ELF-1 (cell line): ENCODE results near the gene INSL3.
"Not testable (repeated sequence)": the region's sequence is repeated elsewhere in the genome, so short reads cannot be mapped to it uniquely, and the experiment has no call there.

Experiments used
- DNase-seq: peaks from one replicate; pipeline ENCODE4 v3.0.0-alpha.2; 2016; ENCODE audit warnings: low read depth, low spot score

The INSL3 gene

DNA sequence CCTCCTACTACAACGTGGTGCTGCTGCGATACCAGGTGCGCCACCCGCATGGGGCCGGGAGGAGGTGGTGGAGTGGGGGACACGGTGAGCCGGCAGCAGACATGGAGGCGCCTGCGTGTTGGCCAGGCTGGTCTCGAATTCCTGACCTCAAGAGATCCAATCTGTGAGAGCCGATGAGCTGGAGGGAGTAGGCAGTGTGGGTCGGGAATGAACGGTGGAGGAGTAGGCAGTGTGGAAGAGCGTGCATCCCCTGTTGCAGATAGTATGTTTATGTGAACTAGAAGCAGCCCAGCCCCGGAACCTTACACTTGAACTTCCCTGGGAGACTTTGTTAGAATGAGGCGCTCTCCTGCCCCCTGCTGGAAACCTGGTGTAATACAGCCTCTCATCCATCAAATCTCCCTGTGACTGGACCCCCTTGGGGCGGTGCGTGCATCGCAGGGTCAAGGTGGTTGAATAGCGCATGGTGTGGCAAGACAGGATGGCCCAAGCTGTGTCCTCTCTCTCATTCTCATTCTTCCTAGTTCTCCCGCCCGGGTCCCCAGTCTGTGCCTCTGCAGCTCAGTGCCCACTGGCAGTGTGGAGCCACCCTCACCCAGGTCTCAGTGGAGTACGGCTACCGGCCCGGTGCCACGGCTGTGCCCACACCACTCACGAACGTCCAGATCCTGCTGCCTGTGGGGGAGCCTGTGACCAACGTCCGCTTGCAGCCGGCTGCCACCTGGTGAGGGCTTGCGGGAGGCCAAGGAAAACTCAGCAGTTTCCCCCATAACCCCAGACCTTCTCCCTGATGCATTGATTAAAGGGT is 36.9 kb downstream of the INSL3 start:
- DNase-seq = peak; percentile 82

DNA sequence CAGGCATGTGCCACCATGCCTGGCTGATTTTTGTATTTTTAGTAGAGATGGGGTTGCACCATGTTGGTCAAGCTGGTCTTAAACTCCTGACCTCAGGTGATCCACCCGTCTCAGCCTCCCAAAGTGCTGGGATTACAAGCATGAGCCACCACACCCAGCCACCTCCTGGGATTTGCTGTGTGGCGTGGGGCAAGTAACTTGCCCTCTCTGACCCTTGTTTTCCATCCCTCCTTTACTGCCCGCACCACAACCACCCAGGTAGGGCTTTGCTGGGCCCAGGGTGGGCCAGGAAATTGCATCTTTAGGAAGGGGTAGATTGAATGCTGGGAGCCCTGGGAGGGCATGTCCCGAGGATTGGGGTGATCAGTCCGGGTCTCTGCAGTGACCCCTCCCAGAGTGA is 37.6 kb downstream of the INSL3 start:
- DNase-seq = not testable (repeated sequence)

DNA sequence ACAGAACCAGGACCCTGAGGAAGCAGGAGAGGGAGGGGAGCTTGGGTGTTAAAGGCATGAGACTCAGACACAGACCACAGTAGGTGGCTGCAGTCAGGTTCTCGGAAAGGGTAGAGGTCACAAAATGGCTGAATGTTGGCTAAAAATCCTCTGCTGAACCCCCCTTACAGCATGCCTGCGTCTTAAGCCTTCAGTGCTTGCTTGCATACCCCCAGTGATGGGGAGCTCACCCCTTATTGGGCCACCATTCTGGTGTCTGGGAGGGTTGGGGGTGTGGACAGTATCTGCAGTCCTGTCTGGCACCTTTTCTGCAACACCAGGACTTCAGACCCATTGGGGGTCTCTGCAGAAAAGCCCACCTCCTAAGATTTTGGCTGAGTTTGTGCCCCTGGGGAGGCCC is 40.5 kb downstream of the INSL3 start:
- DNase-seq = no peak

DNA sequence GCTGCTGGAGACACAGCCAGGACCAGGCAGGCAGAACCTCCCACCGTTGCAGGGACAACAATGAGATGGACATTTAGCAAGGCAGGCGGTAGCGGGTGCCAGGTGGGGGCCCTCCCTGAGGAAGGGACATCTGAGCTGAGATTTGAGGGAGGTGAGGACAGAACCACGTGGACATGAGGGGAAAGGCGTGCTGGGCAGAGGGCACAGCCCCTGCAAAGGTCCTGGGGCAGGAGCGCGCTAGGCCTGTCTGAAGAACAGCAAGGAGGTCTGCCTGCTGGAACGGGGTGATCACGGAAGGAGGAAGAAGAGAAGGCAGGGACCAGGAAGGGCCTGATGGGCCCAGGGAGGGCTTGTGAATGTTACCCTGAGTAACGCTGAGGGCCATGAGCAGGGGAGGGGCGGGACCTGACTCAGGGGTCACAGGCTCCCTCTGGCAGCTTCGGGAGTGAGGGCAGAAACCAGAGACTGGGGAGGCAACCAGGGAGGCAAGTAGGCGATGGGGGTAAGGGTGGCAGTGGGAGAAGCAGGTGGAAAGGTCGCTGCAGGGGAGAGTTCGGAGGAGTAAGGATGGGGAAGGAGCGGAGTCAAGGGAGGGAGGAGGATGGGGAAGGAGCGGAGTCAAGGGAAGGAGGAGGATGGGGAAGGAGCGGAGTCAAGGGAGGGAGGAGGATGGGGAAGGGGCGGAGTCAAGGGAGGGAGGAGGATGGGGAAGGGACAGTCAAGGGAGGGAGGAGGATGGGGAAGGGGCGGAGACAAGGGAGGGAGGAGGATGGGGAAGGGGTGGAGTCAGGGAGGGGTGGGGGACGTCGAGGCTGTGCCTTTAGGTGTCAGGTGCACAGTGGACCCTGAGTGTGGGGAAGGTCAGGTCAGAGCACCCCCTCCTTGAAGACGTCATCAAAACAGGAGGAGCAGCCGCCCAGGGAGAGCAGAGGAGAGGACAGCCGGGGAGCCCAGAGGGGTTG is 42.1 kb downstream of the INSL3 start:
- peak; percentile 69 for DNase-seq

DNA sequence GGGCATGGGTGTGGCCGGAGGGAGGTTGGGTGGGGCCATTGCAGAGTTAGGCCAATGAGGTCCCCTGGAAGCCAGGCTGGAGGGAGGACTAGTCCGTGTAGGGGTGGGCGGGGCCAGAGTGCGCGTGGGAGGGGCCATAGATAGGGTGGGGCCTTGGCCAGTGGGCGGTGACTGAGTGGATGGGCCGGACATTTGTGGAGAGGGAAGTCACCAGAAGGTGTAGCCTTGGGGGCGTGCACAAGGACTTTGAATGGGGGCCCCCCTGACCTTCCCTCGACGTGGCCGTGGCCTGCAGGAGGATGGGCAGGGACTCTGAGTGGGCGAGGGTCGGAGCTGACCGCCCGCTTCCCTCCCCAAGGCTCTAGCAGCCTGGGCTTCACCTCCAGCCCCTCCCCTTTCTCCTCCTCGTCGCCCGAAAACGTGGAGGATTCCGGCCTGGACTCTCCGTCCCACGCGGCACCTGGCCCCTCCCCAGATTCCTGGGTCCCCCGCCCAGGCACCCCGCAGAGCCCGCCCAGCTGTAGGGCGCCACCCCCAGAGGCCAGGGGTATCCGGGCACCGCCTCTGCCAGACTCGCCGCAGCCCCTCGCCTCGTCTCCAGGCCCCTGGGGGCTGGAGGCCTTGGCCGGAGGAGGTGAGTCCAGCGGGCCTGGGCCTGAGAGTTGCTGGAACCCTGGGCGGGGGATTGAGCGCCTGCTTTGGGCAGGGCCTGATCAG is 42.9 kb downstream of the INSL3 start:
- DNase-seq = peak; percentile 82

DNA sequence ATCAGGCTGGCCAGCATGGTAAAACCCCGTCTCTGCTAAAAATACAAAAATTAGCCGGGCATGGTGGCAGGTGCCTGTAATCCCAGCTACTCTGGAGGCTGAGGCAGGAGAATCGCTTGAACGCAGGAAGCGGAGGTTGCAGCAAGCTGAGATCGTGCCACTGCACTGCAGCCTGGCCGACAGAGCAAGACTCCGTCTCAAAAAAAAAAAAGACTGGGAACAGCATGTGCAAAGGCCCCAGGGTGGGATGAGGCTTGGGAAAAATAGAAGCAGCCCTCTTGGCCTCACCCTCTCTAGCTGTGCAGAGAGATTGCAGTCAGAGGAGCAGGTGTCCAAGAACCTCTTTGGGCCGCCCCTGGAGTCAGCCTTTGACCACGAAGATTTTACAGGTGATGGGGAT is 43.5 kb downstream of the INSL3 start:
- not testable (repeated sequence) for DNase-seq

DNA sequence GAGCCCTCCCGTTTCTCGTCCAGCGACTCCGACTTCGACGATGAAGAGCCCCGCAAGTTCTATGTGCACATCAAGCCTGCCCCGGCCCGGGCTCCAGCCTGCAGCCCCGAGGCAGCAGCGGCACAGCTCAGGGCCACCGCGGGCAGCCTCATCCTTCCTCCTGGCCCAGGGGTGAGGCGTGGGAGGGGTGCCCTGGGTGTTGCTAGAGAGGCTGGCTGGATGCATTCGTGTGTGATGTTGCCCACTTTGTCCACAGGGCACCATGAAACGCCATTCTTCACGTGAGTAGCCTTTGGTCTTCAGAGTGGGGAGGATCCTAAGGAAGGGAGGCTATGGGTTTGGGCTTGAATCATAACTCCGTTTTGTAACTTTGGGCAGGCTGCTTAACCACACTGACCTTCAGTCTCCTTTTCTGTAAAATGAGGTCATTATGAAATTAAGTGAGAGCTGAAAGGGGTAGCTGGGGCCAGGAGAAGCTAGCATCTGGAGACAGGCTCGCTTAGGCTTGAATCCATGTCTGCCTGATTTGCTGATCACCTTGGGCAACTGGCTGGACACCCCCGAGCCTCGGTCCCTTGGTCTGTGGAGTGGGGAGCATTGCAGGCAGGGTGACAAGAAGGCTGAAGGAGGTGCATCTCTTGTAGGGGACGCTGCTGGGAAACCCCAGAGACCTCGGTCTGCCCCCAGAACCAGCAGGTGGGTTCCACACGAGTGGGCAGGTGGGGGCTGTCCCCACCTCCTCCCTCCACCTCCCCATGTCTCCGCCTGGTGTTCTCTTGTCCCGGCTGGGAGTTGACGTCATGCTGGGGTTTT is 45.1 kb downstream of the INSL3 start:
- no peak for DNase-seq

DNA sequence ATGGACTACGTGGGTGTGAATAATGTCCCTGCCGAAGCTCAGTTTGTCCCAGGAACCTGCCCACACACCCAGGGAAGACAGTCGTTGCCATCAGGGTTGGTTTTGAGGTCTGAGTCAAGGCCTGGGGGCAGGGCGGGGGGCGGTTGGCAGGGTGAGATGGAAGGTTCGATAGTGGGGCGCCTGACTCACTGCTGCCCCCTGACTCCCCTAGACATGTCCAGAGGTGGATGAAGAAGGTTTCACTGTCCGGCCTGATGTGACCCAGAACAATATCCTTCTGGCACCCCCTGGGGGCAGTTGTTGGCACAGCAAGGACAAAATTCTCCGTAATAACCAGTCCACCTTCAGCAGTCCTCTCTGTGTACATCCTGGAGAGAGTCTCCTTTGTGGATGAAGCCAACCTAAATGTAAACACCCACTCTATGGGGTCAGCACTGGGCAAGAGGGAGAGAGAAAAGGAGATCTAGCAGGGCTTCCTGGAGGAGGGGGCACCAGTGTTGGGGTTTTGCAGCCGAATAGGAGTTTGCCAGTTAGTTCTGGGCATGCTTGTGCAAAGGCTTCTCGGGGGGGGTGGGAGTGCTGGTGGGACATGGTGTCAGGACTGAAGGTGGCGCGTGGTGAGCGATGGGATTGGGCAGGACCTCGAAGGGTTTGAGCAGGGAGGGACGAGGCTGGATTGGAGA is 45.9 kb downstream of the INSL3 start:
- peak; percentile 83 for DNase-seq

DNA sequence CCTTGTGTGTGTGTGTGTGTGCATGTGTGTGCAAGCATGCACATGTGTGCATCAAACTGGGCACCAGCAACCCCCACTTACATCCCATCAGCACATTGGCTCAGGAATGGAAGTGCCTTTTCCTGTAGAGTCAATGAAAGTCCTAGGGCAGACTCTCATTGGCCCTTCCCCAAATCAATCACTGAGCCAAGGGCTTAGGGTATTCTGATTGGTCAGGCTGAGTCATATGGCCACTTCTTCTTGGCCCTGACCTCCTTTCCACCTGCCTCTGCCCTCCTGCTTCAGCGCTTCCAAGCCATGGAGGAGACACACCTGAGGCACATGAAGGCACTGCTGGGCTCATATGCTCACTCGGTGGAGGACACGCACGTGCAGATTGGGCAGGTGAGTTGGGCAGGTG is 49.1 kb downstream of the INSL3 start:
- peak; percentile 34 for DNase-seq

DNA sequence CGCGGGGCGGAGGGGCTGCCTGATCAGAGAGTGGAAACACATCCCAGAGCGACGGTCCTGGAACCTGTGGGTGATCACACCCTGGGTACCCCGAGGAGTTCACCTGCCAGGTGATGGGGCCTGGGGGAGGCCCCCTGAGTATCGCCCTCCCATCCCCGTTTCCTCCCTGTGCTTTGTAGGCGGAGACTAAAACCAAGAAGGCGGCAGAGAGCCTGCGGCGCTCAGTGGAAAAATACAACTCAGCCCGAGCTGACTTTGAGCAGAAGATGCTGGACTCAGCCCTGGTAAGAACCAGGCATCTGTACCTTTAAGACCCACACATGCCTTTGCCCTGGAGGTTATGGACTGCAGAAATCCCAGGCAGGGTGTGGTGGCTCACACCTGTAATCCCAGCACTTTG is 50.7 kb downstream of the INSL3 start:
- peak; percentile 35 for DNase-seq

DNA sequence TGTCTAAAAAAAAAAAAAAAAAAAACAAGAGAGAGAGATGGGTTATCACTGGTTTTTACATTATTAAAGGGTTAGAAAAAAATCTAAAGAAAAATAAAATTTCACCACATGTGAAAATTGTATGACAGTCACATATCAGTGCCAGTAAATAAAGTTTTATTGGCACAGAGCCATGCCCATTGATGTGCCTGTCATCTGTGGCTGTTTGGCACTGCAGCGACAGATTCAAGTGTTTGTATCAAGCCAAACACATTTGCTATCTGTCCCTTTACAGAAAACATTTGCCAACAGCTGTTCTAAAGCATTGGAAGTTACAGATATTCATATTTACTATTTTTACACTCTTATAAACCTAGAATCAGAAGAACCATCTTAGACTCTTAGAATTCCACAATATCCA is 53.8 kb downstream of the INSL3 start:
- no peak for DNase-seq

DNA sequence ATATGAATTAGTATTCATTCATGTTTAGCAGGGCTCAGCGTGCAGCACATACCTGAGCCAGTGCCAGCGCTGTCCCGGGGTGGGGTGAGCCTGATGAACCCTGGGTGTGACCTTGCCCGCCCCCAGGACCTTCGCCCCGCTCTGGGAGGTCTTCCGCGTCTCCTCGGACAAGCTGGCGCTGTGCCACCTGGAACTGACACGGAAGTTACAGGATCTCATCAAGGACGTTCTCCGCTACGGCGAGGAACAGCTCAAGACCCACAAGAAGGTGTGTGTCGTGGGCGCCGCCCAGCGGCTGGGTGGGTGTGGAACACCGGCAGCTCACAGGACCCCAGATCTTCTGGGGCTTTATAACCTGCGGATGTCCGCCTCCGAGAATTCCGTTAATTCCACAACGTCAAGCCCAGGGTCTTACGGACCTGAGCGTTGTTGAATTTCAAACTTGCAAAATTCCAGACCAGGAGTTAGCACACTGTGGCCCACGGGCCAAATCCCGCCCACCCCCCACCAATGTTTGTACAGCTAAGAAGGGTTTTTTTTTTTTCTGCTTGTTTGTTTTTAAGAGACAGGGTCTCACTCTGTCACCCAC is 54.7 kb downstream of the INSL3 start:
- DNase-seq = peak; percentile 92
